ENCODE results near the gene GDF15. TPM values are rescaled to one million over a fixed set of nuclear protein-coding genes. Genes with fewer than 3 reads are reported as not detected.

The GDF15 gene
- total RNA-seq, 3 donors from 2014 or later: 13.8 to 28.2 (median 20.4) TPM

GRCh38 chr19:18425515-18426415, 39.8 kb downstream of the GDF15 start:
- Histone ChIP-seq H3K9me3 (no peaks in the 10 kb centered on the region), H3K4me3 (no peak overlapping the region), H3K36me3 (ENCODE audit: low read depth) (no peaks in the 10 kb centered on the region), H3K4me1 (ENCODE audit: low read depth) (peaks cover 39% of the 10 kb centered on the region)
- DNase-seq (peak in 2 of 3 donors; percentile 46 to 52), ATAC-seq (no peak)
- intact Hi-C loops (cut with DNase I, micrococcal nuclease): no loop called here
- TF ChIP-seq, protein P1, sequence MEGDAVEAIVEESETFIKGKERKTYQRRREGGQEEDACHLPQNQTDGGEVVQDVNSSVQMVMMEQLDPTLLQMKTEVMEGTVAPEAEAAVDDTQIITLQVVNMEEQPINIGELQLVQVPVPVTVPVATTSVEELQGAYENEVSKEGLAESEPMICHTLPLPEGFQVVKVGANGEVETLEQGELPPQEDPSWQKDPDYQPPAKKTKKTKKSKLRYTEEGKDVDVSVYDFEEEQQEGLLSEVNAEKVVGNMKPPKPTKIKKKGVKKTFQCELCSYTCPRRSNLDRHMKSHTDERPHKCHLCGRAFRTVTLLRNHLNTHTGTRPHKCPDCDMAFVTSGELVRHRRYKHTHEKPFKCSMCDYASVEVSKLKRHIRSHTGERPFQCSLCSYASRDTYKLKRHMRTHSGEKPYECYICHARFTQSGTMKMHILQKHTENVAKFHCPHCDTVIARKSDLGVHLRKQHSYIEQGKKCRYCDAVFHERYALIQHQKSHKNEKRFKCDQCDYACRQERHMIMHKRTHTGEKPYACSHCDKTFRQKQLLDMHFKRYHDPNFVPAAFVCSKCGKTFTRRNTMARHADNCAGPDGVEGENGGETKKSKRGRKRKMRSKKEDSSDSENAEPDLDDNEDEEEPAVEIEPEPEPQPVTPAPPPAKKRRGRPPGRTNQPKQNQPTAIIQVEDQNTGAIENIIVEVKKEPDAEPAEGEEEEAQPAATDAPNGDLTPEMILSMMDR (IDR thresholded peaks at IDR 0.05): no peak

- Histone ChIP-seq H3K36me3 (ENCODE audit: low read depth) (no peaks in the 10 kb centered on the region), H3K4me3 (no peak overlapping the region), H3K9me3 (no peaks in the 10 kb centered on the region), H3K4me1 (ENCODE audit: low read depth) (peaks cover 36% of the 10 kb centered on the region)
- TF ChIP-seq, protein P1 (IDR thresholded peaks at IDR 0.05): no peak
- ATAC-seq (no peak), DNase-seq (no peak)
- intact Hi-C loops (cut with DNase I, micrococcal nuclease): no loop called here
Observed at GRCh38 chr19:18426416-18426767, 40.4 kb downstream of the GDF15 start.

- TF ChIP-seq, protein P1 (IDR thresholded peaks at IDR 0.05): no peak
- DNase-seq (no peak), ATAC-seq (no peak)
- H3K9me3 ChIP-seq: no peaks in the 10 kb centered on the region
- no peak overlapping the region for H3K4me3 ChIP-seq
- no peaks in the 10 kb centered on the region for H3K36me3 ChIP-seq (ENCODE audit: low read depth)
- intact Hi-C loops (cut with DNase I, micrococcal nuclease): no loop called here
- peaks cover 36% of the 10 kb centered on the region for H3K4me1 ChIP-seq (ENCODE audit: low read depth)
Observed at GRCh38 chr19:18427080-18427742, 41.3 kb downstream of the GDF15 start.

- TF ChIP-seq, protein P1 (IDR thresholded peaks at IDR 0.05): no peak
- no peaks in the 10 kb centered on the region for H3K9me3 ChIP-seq
- no peaks in the 10 kb centered on the region for H3K36me3 ChIP-seq (ENCODE audit: low read depth)
Observed at GRCh38 chr19:18427743-18428113, 41.8 kb downstream of the GDF15 start.

DNA sequence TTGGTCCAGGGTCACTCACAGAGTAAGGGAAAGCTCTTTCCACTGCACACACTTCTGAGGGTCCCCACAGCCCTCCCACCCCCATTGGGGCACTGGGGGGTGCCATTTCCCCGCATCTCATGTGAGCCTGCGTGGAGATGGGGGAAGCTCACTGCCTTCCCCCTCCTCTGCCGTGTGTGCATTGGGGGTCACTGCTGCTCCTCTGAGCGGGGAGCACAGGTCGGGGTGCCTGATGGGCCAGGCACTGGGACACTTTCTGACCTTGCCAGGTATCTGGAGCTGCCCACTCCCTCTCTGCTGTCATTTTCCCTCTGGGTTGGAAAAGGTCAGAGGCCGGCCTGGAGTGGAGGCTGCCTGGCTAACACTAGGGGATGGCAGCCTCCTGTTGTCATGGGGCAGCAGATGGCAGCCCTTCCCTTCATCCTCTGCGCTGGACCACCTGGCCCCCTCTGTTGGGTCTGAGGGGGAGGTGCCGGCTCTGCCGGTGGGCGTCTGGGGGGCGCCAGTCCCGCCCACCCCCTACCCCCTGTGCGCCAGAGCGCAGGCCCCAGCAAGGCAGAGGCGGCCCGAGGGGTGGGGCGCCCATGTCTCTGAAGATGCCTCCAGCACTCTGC, 42.3 kb downstream of the GDF15 start:
- ATAC-seq (no peak), DNase-seq (no peak)
- Histone ChIP-seq H3K36me3 (ENCODE audit: low read depth) (no peaks in the 10 kb centered on the region), H3K9me3 (no peaks in the 10 kb centered on the region), H3K4me3 (no peak overlapping the region), H3K4me1 (ENCODE audit: low read depth) (peaks cover 33% of the 10 kb centered on the region)
- intact Hi-C loops (cut with DNase I, micrococcal nuclease): no loop called here
- TF ChIP-seq, protein P1 (IDR thresholded peaks at IDR 0.05): no peak

More at GRCh38 chr19:18427743-18428113, 41.8 kb downstream of the GDF15 start:
- intact Hi-C loops (cut with DNase I, micrococcal nuclease): no loop called here
- DNase-seq: no peak
- ATAC-seq: no peak
- Histone ChIP-seq H3K4me1 (ENCODE audit: low read depth) (peaks cover 38% of the 10 kb centered on the region), H3K4me3 (no peak overlapping the region)
